Measurements from ENCODE around the gene MED16.
"Not testable (repeated sequence)": the region's sequence is repeated elsewhere in the genome, so short reads cannot be mapped to it uniquely, and the experiment has no call there.

The MED16 gene

GRCh38 chr19:850221-850978, 42.6 kb downstream of the MED16 start:
- peak; percentile 60 for DNase-seq

- not testable (repeated sequence) for DNase-seq
Observed at GRCh38 chr19:849195-849594, 43.8 kb downstream of the MED16 start.

GRCh38 chr19:848386-848921, 44.5 kb downstream of the MED16 start:
- peak; percentile 83 for DNase-seq

- DNase-seq, result no peak
Observed at GRCh38 chr19:845707-846521, 47.1 kb downstream of the MED16 start.

- no peak for DNase-seq
Observed at GRCh38 chr19:844546-844971, 48.4 kb downstream of the MED16 start.

GRCh38 chr19:843836-844545, 49.0 kb downstream of the MED16 start:
- DNase-seq, result no peak

GRCh38 chr19:843180-843835, 49.7 kb downstream of the MED16 start:
- no peak for DNase-seq

GRCh38 chr19:842802-843179, 50.2 kb downstream of the MED16 start:
- not testable (repeated sequence) for DNase-seq

GRCh38 chr19:840519-841206, 52.3 kb downstream of the MED16 start, which contains the start of gene PRTN3:
Gene PRTN3 (plus strand): TSS chr19:840999. CDS start chr19:841009, 10 bp downstream.
- peak; percentile 82 for DNase-seq

- DNase-seq, result peak; percentile 91
Observed at GRCh38 chr19:835210-835810, 57.7 kb downstream of the MED16 start.

GRCh38 chr19:834216-834615, 58.8 kb downstream of the MED16 start:
- DNase-seq, result no peak

GRCh38 chr19:831407-832369, 61.3 kb downstream of the MED16 start:
- DNase-seq, result no peak

GRCh38 chr19:829129-829758, 63.7 kb downstream of the MED16 start:
- no peak for DNase-seq

- DNase-seq, result peak; percentile 61
Observed at GRCh38 chr19:827710-828321, 65.2 kb downstream of the MED16 start, which contains the start of gene AZU1. Gene AZU1 (plus strand): TSS chr19:827837. CDS start chr19:827847, 10 bp downstream.

- no peak for DNase-seq
Observed at GRCh38 chr19:827314-827709, 65.7 kb downstream of the MED16 start.

- DNase-seq, result no peak
Observed at GRCh38 chr19:825897-826644, 66.9 kb downstream of the MED16 start.

GRCh38 chr19:824885-825284, 68.1 kb downstream of the MED16 start:
- peak; percentile 36 for DNase-seq

- peak; percentile 61 for DNase-seq
Observed at GRCh38 chr19:823565-824121, 69.3 kb downstream of the MED16 start.

Measured in GF-D8 (cell line).